Measurements from ENCODE around the gene TRAPPC4. TPM values are rescaled to one million over a fixed set of nuclear protein-coding genes. Genes with fewer than 3 reads are reported as not detected.
"Not testable (repeated sequence)": the region's sequence is repeated elsewhere in the genome, so short reads cannot be mapped to it uniquely, and the experiment has no call there.

The TRAPPC4 gene
- total and polyA plus RNA-seq, 12 donors: 14.6 to 95.1 (median 37.5) TPM

GRCh38 chr11:119015054-119015611 lies 3.4 kb upstream of the TRAPPC4 start:
- intact Hi-C loops (cut with DNase I): loop anchor here in 2 of 10 donors (5.0 to 10.0 kb wide), 2 partner anchors 50 to 87 kb away; partner anchors contain the start of genes DPAGT1 (in 1 of the 2) and VPS11 (in 1 of the 2)
- no peak for ATAC-seq
- Histone ChIP-seq H3K36me3 (peaks cover 0 to 73% (median 20%) of the 10 kb centered on the region in 9 donors), H3K4me3 (no peak overlapping the region), H3K27ac (no peak overlapping the region), H3K9me3 (no peaks in the 10 kb centered on the region), H3K4me1 (peaks cover 5 to 34% (median 29%) of the 10 kb centered on the region in 9 donors), H3K27me3 (no peaks in the 10 kb centered on the region)
- DNase-seq: no peak
- WGBS, 2 donors: 69 to 73% methylated on average over 8 of the region's 8 CpGs
- TF ChIP-seq, protein P1, sequence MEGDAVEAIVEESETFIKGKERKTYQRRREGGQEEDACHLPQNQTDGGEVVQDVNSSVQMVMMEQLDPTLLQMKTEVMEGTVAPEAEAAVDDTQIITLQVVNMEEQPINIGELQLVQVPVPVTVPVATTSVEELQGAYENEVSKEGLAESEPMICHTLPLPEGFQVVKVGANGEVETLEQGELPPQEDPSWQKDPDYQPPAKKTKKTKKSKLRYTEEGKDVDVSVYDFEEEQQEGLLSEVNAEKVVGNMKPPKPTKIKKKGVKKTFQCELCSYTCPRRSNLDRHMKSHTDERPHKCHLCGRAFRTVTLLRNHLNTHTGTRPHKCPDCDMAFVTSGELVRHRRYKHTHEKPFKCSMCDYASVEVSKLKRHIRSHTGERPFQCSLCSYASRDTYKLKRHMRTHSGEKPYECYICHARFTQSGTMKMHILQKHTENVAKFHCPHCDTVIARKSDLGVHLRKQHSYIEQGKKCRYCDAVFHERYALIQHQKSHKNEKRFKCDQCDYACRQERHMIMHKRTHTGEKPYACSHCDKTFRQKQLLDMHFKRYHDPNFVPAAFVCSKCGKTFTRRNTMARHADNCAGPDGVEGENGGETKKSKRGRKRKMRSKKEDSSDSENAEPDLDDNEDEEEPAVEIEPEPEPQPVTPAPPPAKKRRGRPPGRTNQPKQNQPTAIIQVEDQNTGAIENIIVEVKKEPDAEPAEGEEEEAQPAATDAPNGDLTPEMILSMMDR (IDR thresholded peaks at IDR 0.05): peak in 3 of 9 donors; percentile 10 to 27 (median 26)

DNA sequence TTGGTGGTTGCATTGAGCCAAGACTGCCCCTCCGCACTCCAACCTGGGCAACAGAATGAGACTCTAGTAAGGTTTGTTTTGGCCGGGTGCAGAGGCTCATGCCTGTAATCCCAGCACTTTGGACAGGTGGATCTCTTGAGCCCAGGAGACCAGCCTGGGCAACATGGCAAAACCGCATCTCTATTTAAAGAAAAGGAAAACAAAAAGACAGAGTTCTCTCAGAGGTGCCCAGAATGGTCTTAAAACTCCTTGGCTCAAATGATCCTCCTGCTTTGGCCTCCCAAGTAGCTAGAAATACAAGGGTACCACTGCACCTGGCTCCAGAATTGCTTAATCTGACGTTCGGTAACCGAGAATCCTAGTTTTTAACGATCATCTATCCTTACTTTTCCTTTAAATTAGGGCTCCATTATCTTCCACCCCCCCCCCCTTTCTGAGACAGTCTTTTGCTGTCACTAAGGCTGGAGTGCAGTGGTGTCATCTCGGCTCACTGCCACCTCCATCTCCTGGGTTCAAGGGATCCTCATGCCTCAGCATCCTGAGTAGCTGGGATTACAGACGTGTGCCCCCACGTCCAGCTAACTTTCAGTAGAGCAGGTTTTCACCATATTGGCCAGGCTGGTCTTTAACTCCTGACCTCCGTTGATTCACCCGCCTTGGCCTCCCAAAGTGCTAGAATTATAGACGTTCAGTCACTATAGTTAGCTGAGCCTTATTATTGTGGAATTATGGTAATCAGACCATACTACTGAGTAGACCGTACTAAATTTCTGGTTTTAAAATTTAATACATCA lies 2.2 kb upstream of the TRAPPC4 start:
- DNase-seq (no peak), ATAC-seq (no peak)
- no peaks in the 10 kb centered on the region for H3K9me3 ChIP-seq
- peaks cover 0 to 73% (median 21%) of the 10 kb centered on the region in 9 donors for H3K36me3 ChIP-seq
- H3K4me3 ChIP-seq: peak overlapping the region in 4 of 10 donors; percentile 82 to 87 (median 84)
- intact Hi-C loops (cut with DNase I): loop anchor here in 2 of 10 donors (5.0 to 10.0 kb wide), 2 partner anchors 48 to 86 kb away; partner anchors contain the start of genes DPAGT1 (in 1 of the 2) and VPS11 (in 1 of the 2)
- TF ChIP-seq, protein P1 (IDR thresholded peaks at IDR 0.05): no peak
- WGBS, 2 donors: 77 to 78% methylated on average over 14 of the region's 14 CpGs
- peaks cover 5 to 47% (median 41%) of the 10 kb centered on the region in 9 donors for H3K4me1 ChIP-seq
- peak overlapping the region in 2 of 10 donors; percentile 93 to 94 for H3K27ac ChIP-seq
- no peaks in the 10 kb centered on the region for H3K27me3 ChIP-seq

DNA sequence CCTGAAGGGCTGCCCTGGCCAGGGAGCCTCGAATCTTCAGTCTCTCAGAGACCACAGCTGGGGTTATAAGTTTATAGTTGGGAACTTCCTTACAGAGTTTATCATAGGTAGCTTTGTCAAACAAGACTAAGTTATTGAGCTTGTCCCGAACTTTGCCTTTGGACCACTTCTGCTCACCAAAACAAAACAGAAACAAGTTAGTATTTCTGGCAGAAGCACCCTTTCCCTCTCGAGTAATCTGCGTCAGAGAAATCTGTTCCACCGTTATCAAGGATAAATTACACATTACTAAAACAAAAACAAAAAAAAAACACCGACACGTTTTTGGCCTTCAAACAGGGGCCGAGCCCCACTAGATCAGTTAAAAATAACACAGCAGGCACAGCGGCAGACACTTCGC lies 1.2 kb upstream of the TRAPPC4 start:
- H3K27me3 ChIP-seq, DNase-seq, ATAC-seq, H3K9me3 ChIP-seq: not testable (repeated sequence)
- H3K4me1 ChIP-seq: peaks cover 5 to 50% (median 42%) of the 10 kb centered on the region in 9 donors
- intact Hi-C loops (cut with DNase I): loop anchor here in 2 of 10 donors (5.0 to 10.0 kb wide), 2 partner anchors 47 to 85 kb away; partner anchors contain the start of genes DPAGT1 (in 1 of the 2) and VPS11 (in 1 of the 2)
- H3K36me3 ChIP-seq: peaks cover 0 to 73% (median 25%) of the 10 kb centered on the region in 9 donors
- peak overlapping the region; percentile 81 to 99 (median 86) for H3K4me3 ChIP-seq
- H3K27ac ChIP-seq: peak overlapping the region; percentile 80 to 98 (median 94)
- WGBS, 2 donors: 5 to 6% methylated on average over 10 of the region's 10 CpGs

DNA sequence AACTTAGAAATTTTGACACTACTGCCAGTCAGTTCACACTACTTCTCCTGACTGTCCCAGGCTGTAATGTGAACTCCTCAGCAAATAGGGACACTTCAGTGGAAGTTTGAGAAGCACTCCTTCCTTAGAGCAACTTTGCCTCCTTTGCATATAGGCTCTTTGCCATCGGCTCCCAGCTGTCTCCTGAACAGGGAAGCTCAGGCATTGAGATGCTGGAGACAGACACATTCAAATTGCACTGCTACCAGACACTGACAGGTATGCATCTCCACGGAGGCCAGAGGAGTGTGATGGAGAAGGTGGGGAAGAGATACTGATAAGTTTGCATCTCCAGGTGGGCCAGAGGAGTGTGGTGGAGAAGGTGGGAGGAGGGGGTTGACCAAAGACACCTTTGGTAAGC lies 1.4 kb downstream of the TRAPPC4 start:
- WGBS, 2 donors: 47 to 49% methylated on average over 2 of the region's 2 CpGs
- intact Hi-C loops (cut with DNase I): loop anchor here in 3 of 10 donors (2.0 to 10.0 kb wide), 3 partner anchors 37 to 82 kb away; partner anchors contain the start of genes DPAGT1 (in 1 of the 3), HYOU1 (in 1 of the 3) and VPS11 (in 1 of the 3)
- Histone ChIP-seq H3K36me3 (peaks cover 0 to 74% (median 25%) of the 10 kb centered on the region in 9 donors), H3K27me3 (no peaks in the 10 kb centered on the region), H3K27ac (peak overlapping the region in 3 of 10 donors; percentile 93 to 98 (median 94)), H3K4me1 (peaks cover 8 to 63% (median 53%) of the 10 kb centered on the region in 9 donors), H3K4me3 (peak overlapping the region in 7 of 10 donors; percentile 81 to 94 (median 86)), H3K9me3 (no peaks in the 10 kb centered on the region)
- ATAC-seq (no peak), DNase-seq (no peak)
- TF ChIP-seq, protein P1 (IDR thresholded peaks at IDR 0.05): no peak

Data from heart right ventricle (tissue), 16 donors.